GM19372 (cell line): Measurements from ENCODE around the gene GOLGA6L2.

Experiments
- ATAC-seq: cut with Tn5 transposase; IDR thresholded peaks from one replicate; pipeline ENCODE4 v1.9.1; 2021; ENCODE audit warnings: mild to moderate bottlenecking, low read depth, moderate library complexity; ENCODE audit not compliant: unreplicated experiment

GOLGA6L2 gene

GRCh38 chr15:23395832-23396231 lies 51.2 kb downstream of the GOLGA6L2 start:
- no peak for ATAC-seq

DNA sequence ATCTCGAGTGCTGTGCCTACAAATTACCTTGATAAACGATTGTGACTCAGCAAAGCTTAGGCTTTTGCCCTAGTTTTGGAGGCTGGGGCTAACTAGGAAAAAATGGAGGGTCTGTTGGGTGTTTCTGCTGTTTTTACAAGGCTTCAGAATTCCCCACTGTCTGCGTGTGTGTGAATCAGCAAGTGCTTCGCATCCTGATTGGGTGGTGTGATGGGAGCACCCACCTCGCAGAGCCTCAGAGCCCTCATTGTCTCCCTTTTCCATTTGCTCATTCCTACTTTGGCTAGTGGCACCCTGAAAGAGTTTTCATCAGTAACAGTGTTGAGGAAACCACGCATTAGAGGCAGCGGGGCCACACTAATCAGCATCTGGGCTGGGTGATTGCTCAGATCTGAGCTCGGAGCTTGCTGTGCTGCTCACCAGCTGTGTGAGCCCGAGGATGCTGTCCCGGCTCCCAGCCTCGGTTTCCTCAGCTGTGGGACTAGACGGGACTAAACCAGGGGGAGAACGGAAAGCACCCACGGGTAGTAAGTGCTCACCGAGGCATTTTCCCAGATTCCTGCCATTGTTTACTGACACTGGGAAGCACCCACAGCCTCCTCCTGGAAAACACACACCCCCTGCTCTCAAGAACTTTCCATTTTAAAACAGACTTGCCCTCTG lies 51.9 kb downstream of the GOLGA6L2 start:
- no peak for ATAC-seq
